Psoas muscle (tissue), 8 donors: ENCODE measurements around the gene OR10G3. TPM values are rescaled to one million over a fixed set of nuclear protein-coding genes. Genes with fewer than 3 reads are reported as not detected.

Experiments
- ATAC-seq, 4 donors: fragments of 200-7000 bp; cut with Tn5 transposase; one replicate each; pipeline ENCODE4 v1.9.1; 2020; ENCODE audit warnings: moderate library complexity in 3 of 4, mild to moderate bottlenecking in 2 of 4
- DNase-seq, 2 donors: peaks; one replicate each; pipeline ENCODE4 v3.0.0-alpha.2; 2020
- H3K27ac ChIP-seq: fragments of 200-600 bp; one replicate; pipeline ENCODE4 v1.8.0; 2022
- H3K27me3 ChIP-seq, 3 donors: fragments of 200-600 bp in 1 of 3; one replicate each; pipeline versions ENCODE4 v1.6.1 to v1.8.0; 2013 to 2022; ENCODE audit warnings: low read length in 2 of 3, mild to moderate bottlenecking in 2 of 3, moderate library complexity in 1 of 3; ENCODE audit not compliant: insufficient read depth in 3 of 3
- H3K36me3 ChIP-seq, 2 donors: fragments of 200-600 bp in 1 of 2; one replicate each; pipeline versions ENCODE4 v1.6.1 to v1.8.0; 2013 to 2022; ENCODE audit warnings: low read depth in 1 of 2, mild to moderate bottlenecking in 1 of 2, moderate library complexity in 1 of 2; ENCODE audit not compliant: insufficient read depth in 1 of 2
- H3K4me1 ChIP-seq: fragments of 200-600 bp; one replicate; pipeline ENCODE4 v1.8.0; 2022
- H3K4me3 ChIP-seq: fragments of 200-600 bp; one replicate; pipeline ENCODE4 v1.8.0; 2022; ENCODE audit warnings: mild to moderate bottlenecking
- H3K9me3 ChIP-seq: fragments of 200-600 bp; one replicate; pipeline ENCODE4 v1.8.0; 2022
- WGBS, 3 donors: extraction: QIAGEN DNeasy Blood & Tissue Kit; methylation state at CpG; one replicate each; pipeline versions ENCODE4 v1.1.6 to v1.1.7; 2013; 5-methylcytosine and 5-hydroxymethylcytosine counted together
- intact Hi-C, 2 donors: fragments of 100-400 bp; cut with DNase I; formaldehyde crosslinking; loops; one replicate each; pipeline versions ENCODE4 v1.11.0 to v1.14.2; 2022
- long read RNA-seq, 2 donors: library from polyadenylated mRNA; unstranded; transcript quantifications; one replicate each; pipeline ENCODE4 v2.0.0, GENCODE V29; 2021
- polyA plus RNA-seq, 3 donors: library from polyadenylated mRNA; stranded (reverse); fragments of 200-250 nt; gene quantifications; one replicate each; pipeline ENCODE4 v1.2.3, GENCODE V29; 2013
- total RNA-seq, 4 donors: library from RNA; stranded (reverse); fragmentation: NEBNext Ultra II Directional in 2 of 4; extraction: Animal tissue kit (Norgen Biotek cat#: 25700) in 2 of 4; gene quantifications; one replicate each; pipeline versions ENCODE4 v1.2.1 to v1.2.4, GENCODE V29; 2021 to 2023
- TF ChIP-seq, protein P1 (sequence below): fragments of 200-600 bp; IDR thresholded peaks from one replicate; pipeline ENCODE4 v1.8.0; 2022; ENCODE audit warnings: antibody characterized with exemption
- donor health status: healthy with polysubstance abuse.
- donor health status: DM: no; HTN: no; CAD: no; lungs with moderate emphysema.
- donor health status: Bipolar disorder and iron deficiency.
- donor health status: healthy.
- donor health status: DM: yes; HTN: yes; CAD: no.
- donor health status: DM: no; HTN: no; CAD: no.
- donor health status: DM: no; HTN: no; CAD: no.
- donor health status: DM: yes; HTN: yes; CAD: no.

Gene OR10G3, protein sequence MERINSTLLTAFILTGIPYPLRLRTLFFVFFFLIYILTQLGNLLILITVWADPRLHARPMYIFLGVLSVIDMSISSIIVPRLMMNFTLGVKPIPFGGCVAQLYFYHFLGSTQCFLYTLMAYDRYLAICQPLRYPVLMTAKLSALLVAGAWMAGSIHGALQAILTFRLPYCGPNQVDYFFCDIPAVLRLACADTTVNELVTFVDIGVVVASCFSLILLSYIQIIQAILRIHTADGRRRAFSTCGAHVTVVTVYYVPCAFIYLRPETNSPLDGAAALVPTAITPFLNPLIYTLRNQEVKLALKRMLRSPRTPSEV
- total RNA-seq (not detected), polyA plus RNA-seq (not detected)
- long read RNA-seq, donor 1, result 0 reads
- long read RNA-seq, donor 2, result 0 reads

DNA sequence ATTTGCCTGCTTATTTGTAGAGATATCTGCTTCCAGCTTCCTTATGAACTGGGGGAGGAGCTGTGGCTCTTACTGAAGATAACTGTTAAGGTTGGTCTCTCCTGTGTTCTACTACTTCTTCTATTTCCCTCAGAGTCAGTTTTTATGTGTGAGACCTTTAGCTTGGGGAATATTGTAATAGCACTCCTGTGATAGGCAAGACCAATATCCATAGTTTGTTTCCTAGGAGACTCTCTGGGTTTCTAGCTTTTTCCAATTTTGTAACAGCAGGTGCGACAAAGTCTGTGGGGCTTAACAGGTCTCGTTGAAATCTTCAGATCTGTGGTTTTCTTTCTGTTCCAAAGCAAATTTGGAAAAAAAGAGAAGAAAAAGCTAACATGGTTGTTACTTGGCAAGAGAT is at the start of gene OR10G3:
OR10G3 (minus strand) TSS at position 101 of the 400 bp plus-strand sequence. CDS start 9,332 bp downstream, outside the sequence.
- Histone ChIP-seq H3K36me3 (no peaks in the 10 kb centered on the region), H3K4me3 (no peak within 1 kb of the TSS), H3K27ac (no peak within 1 kb of the TSS), H3K27me3 (no peaks in the 10 kb centered on the region), H3K4me1 (no peaks in the 10 kb centered on the region), H3K9me3 (no peaks in the 10 kb centered on the region)
- DNase-seq (no peak), ATAC-seq (no peak)
- intact Hi-C loops, result no loop called here
- TF ChIP-seq, protein P1, sequence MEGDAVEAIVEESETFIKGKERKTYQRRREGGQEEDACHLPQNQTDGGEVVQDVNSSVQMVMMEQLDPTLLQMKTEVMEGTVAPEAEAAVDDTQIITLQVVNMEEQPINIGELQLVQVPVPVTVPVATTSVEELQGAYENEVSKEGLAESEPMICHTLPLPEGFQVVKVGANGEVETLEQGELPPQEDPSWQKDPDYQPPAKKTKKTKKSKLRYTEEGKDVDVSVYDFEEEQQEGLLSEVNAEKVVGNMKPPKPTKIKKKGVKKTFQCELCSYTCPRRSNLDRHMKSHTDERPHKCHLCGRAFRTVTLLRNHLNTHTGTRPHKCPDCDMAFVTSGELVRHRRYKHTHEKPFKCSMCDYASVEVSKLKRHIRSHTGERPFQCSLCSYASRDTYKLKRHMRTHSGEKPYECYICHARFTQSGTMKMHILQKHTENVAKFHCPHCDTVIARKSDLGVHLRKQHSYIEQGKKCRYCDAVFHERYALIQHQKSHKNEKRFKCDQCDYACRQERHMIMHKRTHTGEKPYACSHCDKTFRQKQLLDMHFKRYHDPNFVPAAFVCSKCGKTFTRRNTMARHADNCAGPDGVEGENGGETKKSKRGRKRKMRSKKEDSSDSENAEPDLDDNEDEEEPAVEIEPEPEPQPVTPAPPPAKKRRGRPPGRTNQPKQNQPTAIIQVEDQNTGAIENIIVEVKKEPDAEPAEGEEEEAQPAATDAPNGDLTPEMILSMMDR, result no peak
- 72 to 74% (median 74%) methylated on average over 2 of the region's 2 CpGs for WGBS, 3 donors

DNA sequence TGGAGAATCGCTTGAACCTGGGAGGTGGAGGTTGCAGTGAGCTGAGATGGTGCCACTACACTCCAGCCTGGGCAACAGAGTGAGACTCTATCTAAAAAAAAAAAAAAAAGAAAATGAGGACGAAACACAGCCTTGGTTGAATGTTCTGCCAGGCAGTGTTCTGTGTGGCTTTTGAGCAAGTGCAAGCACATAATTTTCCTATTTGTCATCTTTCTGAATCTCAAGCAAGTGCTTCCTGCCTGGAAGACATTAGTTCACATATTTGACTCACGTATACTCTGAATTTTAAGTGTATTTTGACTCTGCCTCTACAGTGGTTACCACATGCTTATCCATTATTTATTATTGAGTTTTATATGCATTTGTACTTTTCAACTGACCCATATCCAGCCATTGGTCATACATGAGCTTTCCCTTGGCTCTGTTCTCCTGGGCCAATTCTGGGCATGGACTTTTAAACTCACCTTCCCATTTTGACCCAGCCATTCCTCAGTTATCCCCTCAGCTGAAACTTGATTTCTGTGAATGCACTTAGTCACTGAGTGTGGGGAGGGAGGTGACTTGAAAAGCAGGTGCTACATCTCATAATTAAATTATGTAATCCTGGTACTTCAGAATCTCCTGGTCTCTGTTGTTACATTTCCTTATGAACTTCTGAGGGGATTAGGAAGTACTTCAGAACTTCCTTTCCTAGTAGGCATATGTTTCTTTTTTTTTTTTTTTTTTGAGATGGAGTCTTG is 46.8 kb upstream of the OR10G3 start:
- ATAC-seq (no peak), DNase-seq (no peak)
- Histone ChIP-seq H3K4me3 (no peak overlapping the region), H3K36me3 (no peaks in the 10 kb centered on the region), H3K9me3 (no peaks in the 10 kb centered on the region), H3K4me1 (no peaks in the 10 kb centered on the region), H3K27me3 (no peaks in the 10 kb centered on the region), H3K27ac (no peak overlapping the region)
- TF ChIP-seq, protein P1, result no peak
- 62 to 67% (median 66%) methylated on average over 3 of the region's 3 CpGs for WGBS, 3 donors
- intact Hi-C loops, result no loop called here

DNA sequence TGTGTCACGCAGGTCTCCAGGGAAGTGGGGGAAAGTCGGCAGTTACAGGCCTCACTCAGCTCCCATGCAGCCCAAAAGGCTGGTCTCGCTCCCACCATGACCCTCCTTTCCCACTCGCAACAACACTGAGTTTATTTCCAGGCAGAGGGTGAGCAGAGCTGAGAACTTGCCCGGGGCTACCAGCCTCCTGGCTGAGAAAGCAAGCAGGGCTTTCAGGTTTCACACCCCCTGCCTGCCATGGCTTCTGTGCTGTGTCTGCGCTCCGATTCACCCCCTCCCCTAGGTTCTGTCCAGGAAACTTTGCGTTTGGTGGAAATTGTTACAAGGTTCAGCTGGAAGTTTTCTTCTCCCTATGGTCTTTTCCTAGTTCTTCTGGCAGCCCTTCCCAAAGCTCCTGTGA is 37.7 kb upstream of the OR10G3 start:
- Histone ChIP-seq H3K4me1 (no peaks in the 10 kb centered on the region), H3K27ac (no peak overlapping the region), H3K27me3 (no peaks in the 10 kb centered on the region), H3K9me3 (no peaks in the 10 kb centered on the region), H3K4me3 (no peak overlapping the region), H3K36me3 (no peaks in the 10 kb centered on the region)
- TF ChIP-seq, protein P1, result no peak
- intact Hi-C loops, result no loop called here
- DNase-seq (no peak), ATAC-seq (no peak)
- WGBS, 3 donors, result 73 to 78% (median 76%) methylated on average over 8 of the region's 8 CpGs

DNA sequence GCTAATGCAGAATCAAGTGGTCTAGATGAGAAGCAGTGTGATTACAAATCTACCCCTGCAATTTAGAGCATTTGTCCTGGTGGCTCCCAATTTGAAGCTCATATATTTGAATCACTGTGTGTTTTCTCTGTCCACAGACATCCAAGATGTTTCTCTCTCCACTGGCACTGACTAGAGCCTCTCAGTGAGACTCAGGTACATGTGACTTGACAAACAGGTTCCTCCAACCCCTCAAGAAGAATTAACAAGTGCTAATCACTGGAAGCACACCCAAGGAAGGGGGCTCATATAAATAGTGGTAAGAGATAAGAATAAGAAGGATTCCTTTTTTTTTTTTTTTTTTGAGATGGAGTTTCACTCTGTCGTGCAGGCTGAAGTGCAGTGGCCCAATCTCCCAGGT is 34.4 kb upstream of the OR10G3 start:
- 43 to 63% (median 44%) methylated on average over 1 of the region's 1 CpG for WGBS, 3 donors
- Histone ChIP-seq H3K4me3 (no peak overlapping the region), H3K36me3 (no peaks in the 10 kb centered on the region), H3K4me1 (no peaks in the 10 kb centered on the region), H3K27me3 (no peaks in the 10 kb centered on the region), H3K27ac (no peak overlapping the region), H3K9me3 (no peaks in the 10 kb centered on the region)
- no peak for DNase-seq
- TF ChIP-seq, protein P1, result no peak
- ATAC-seq, result no peak
- intact Hi-C loops, result no loop called here
